RPMI8226 (cell line): ENCODE measurements around the gene SNRNP200.

Experiments used
- DNase-seq: peaks from one replicate; pipeline ENCODE4 v3.0.0-alpha.2; 2015

SNRNP200 gene

GRCh38 chr2:96248624-96249023 lies 56.7 kb downstream of the SNRNP200 start:
- no peak for DNase-seq

- no peak for DNase-seq
Measured at GRCh38 chr2:96247896-96248295, 57.5 kb downstream of the SNRNP200 start.

GRCh38 chr2:96247009-96247408 lies 58.3 kb downstream of the SNRNP200 start:
- no peak for DNase-seq

GRCh38 chr2:96245609-96246390 lies 59.5 kb downstream of the SNRNP200 start:
- peak; percentile 79 for DNase-seq

- DNase-seq, result peak; percentile 90
Measured at GRCh38 chr2:96243843-96244242, 61.5 kb downstream of the SNRNP200 start.

GRCh38 chr2:96241900-96242611 lies 63.3 kb downstream of the SNRNP200 start:
- DNase-seq, result peak; percentile 88

- peak; percentile 50 for DNase-seq
Measured at GRCh38 chr2:96241227-96241626, 64.1 kb downstream of the SNRNP200 start.

GRCh38 chr2:96240341-96241038 lies 64.9 kb downstream of the SNRNP200 start:
- DNase-seq, result no peak

GRCh38 chr2:96239745-96240264 lies 65.5 kb downstream of the SNRNP200 start:
- no peak for DNase-seq

GRCh38 chr2:96239091-96239490 lies 66.3 kb downstream of the SNRNP200 start:
- no peak for DNase-seq

GRCh38 chr2:96238266-96238665 lies 67.1 kb downstream of the SNRNP200 start:
- no peak for DNase-seq

GRCh38 chr2:96236882-96237281 lies 68.5 kb downstream of the SNRNP200 start:
- no peak for DNase-seq

GRCh38 chr2:96233880-96234316 lies 71.4 kb downstream of the SNRNP200 start:
- peak; percentile 71 for DNase-seq

GRCh38 chr2:96233436-96233835 lies 71.9 kb downstream of the SNRNP200 start:
- DNase-seq, result no peak

GRCh38 chr2:96231316-96231715 lies 74.0 kb downstream of the SNRNP200 start:
- DNase-seq, result no peak

- peak; percentile 89 for DNase-seq
Measured at GRCh38 chr2:96225016-96225533, 80.3 kb downstream of the SNRNP200 start.
